Measurements from ENCODE around the gene IRX3.
A peak's percentile ranks its signal among the peaks of the same experiment; 100 is the strongest.

Gene IRX3

GRCh38 chr16:54290833-54291655 lies 4.5 kb upstream of the IRX3 start:
- no peak for DNase-seq

GRCh38 chr16:54289945-54290832 lies 3.6 kb upstream of the IRX3 start:
- no peak for DNase-seq

DNA sequence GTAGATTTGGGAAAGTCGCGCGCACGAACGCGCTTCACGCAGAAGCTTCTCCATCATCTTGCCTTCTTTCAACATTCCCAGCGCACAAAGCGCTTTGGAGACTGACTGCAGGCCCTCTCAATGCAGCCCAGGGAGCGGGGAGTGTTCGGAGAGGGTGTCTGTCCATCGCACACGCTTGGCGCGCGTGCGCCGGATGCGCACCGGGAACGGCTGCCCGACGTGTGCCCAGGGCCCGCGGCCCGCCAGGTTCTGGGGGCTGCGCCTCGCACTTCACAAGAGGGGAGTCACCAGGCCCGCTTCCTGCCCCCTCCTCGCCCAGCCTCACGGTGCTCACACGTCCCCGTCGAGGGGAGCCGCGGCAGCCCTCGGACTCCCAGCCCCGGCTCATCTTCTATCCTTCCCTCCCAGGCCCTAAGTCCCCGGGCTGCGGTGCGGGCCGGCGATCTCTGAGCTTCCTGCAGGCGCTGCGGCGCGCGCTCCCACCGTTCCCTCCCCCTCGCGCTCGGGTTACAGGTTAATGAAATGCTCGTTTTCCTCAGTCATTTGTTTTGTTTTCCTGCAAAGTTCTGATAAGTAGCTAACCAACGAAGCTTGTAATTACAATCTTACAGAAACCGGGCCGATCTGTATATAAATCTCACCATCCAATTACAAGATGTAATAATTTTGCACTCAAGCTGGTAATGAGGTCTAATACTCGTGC lies 2.8 kb upstream of the IRX3 start:
- DNase-seq, result no peak

DNA sequence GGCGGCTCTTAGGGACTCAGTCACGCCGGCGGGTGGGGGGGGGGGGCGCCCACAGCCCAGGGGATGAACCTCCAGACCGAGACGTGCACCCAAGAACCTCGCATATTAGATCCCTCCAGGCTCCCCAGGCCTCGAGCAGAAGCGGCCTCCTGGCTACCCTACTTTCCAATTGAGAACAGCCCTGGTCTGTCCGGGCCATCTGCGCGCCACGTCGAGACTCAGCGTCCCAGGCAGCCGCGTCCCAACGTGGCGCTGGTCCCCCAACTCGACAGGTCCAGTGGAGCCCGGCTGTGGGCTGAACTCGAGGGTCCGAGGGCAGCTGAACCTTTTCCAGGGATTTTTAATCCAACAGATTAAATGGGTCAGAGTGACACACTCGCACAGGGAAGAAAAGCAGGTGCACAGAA lies 2.3 kb upstream of the IRX3 start:
- no peak for DNase-seq

DNA sequence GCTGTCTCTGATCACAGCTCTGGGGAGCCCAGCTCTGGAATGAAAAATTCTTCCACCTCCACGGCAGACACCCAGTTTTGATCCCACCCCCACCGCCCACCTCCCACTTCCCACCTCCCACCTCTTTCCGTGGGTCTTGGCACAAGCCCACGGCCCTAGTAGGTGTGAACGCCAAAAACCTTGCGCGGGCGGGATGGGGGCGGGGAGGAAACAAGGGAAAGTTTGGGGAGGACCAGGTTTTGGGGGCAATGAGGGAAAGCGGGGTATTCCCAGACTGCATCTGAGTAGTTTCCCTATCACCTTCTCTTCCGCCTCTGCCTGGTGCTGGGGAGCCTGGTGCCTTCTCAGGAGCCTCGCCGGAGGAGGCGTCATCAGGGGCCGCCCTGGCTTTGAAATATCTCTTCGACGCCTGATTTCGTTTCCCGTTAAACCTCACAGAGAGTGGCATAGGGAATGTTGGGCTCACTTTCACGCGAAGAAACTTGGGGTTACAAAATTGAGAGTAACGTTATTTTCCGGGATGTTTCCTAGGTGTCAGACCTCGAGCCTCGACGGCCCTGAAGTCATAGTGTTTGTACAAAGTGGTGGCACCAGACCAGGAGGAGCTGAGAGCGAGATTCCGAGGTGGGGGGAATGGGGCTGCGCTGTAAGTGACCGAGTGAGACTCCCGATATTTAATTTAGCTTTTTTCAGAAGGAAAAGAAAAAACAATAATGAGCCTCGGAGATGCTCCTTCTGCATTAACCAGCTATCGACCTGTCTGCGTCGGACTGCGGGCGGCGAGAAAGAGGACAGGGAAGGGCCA lies 1.6 kb upstream of the IRX3 start:
- DNase-seq, result no peak

GRCh38 chr16:54287131-54288029 lies 793 bp upstream of the IRX3 start:
- DNase-seq, result no peak

DNA sequence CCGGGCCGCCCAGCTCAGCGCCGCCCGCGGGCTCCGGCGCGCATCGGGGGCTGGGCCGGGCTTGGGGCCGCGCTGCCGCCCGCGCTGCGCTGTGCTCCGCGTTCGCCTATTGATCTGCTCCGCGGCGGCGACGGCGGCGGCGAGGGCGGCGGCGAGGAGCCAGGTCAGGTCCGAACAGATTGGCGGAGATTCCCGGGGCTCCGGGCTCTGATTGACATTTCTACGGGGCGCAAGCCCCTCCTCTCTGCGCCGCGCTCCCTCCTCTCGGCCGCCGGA lies 559 bp downstream of the IRX3 start:
- DNase-seq, result no peak

GRCh38 chr16:54285414-54286089 lies 1.0 kb downstream of the IRX3 start:
- DNase-seq, result no peak

DNA sequence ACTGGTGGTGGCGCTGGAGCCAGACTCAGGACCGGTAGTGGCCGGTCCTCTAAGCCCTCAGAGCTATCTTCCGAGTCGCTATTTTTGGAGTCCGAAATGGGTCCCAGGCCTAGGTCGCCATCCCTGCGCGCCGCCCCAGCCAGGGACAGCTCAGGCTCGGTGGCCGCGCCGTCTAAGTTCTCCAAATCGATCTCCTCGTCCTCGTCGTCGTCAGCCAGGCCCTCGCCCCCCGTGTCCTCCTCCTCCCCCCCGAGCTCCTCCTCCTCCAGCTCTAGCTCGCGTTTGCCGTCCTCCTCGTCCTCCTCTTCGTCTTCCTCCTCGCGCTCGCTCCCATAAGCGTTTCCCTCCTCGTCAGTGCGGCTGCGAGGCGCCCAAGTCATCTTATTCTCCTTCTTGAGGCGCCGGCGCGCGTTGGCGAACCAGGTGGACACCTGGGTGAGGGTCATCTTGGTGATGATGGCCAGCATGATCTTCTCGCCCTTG lies 1.6 kb downstream of the IRX3 start:
- DNase-seq, result no peak

GRCh38 chr16:54284319-54284930 lies 2.2 kb downstream of the IRX3 start:
- DNase-seq, result no peak

DNA sequence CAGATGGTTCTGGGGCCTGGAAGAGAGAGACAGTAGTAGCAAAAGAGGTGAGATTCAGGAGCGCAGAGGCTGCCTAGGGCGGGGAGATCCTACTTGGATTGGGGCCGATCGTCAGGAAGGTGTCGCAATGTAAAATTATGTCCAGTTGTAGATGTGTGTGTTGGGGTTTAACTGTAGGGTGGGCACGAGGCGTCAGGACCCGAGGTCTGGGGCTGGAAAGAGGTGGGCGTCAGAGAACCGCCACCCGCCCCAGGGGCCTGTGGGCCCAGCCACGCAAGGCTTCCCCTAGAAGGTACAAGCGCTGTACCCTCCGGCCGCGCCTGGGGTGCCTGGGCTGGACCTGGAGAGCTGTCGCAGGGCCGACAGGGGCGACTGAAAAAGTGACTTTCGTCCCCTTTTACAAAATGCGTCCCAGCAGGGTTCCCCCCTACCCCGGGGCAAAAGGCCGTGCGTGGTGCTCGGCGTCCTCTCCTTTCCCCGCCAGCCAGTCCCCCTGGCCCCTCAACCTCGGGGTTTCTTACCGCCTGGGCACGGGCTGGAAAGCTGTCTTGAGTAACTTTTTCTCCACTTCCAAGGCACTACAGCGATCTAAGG lies 2.8 kb downstream of the IRX3 start:
- DNase-seq, result peak; percentile 37

DNA sequence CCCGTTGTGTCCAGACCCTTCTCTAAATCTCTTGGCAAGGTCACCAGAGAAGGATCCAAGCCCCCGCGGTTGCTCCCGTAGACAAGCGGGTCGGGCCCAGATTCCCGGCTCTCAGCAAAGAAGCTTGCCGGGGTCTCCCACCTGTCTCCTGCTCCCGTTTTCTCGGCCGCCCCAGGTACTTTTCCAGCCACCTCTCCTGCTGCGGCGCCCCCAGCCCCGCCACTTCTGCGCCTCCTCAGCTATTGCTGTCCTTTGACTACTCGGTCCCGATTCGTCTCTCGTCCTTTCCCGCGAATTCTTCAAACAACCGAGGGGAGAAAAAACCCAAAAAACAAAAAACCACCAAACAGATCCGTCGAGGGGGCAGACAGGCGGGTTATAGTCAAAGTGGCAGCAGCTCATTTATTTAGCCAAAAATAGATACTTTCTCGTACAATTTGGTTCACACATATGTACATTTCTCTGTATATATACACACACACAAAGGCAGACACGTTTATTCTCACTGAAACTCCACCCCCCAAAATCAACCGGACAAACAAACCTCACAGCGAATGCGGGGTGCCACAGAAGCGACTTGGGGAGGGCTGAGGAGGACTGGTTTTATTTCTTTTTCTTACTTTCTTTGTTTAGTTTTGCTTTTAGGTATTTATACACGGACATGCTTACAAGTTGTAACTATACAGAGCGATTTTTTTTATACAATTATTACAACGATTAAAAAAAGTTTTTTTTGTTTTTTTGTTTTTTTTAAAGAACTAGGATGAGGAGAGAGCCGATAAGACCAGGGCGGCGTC lies 3.5 kb downstream of the IRX3 start:
- peak; percentile 48 for DNase-seq

- peak; percentile 77 for DNase-seq
These were observed 4.2 kb downstream of the IRX3 start for GRCh38 chr16:54282202-54282927.

GRCh38 chr16:54281535-54282201 lies 4.9 kb downstream of the IRX3 start:
- DNase-seq, result peak; percentile 59

DNA sequence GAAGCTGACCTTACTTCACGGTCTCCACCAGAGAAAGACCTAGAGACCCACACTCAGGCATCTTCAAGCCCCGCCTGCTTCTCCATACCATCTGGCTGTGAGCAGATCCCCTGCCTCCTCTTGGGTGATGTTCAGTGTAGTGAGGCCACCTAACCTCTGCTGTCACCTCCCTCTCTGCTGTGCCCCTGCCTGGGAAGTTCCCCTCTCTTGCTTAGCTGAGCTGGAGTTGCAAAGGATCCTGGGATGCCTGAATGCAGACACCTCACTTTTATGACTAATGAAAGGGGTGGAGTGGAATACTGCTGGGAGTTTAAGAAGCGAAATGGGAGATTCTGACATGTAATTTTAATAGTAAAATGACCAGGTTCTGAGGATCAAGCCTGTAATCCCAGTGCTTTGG lies 5.8 kb downstream of the IRX3 start:
- DNase-seq, result peak; percentile 43

DNA sequence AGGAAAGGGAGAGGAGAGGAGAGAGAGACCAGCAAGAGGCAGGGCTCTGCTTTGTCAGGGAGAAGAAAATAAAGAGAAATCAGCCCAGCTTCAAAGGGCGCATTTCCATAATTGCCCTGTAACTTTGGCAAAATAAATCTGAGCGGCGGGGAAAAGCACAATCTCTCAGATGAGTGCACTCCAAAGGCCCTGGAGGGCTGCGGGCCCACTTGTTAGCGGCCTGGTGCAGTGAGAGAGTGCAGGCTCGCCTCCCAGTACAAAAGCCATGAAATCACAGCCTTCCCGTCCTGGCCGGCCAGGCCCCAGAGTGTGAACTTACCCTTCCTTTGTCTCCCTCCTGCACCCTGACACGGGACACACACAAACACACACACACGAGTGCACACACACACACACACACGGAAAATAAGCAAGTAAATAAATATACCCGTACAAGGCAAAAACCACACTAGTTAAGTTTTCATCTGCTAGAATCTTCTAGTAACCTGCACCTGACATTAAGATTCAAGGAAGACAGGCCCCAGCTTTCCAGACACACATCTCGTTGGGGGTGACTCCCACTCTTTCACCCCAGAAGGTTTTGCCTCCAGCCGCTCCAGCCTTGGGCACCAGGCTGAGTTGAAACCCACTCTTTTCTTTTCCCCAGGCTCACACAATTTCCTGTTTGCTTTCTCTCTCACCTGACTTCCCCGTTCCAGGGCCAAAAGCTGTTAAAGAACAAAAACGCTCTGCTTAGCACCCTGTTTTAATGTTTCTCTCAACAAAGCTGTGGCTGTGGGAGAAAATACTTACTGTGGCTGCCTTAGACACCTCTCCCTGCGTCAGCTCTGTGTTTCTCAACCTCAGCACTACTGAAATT lies 8.5 kb downstream of the IRX3 start:
- DNase-seq, result peak; percentile 64

DNA sequence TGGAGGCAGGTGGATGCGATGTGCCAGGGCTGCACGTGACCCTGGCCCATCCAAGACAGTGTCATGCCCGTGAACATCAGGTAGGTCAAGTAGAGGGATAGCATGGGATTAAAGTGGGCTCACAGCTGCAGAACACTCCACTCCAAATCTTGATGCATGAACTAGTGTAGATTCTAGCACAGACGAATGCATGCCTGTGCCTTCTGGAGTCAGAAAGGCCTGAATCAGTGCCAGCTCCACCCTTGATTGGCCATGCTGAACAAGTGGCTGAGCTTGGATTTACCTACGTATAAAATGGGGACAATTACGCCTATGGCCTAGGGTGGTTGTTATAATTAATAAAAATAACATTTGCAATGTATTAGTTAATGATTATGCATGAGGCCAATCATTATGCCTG lies 10.6 kb downstream of the IRX3 start:
- DNase-seq, result peak; percentile 34
